Gastroesophageal sphincter (tissue), 3 donors: Measurements from ENCODE around the gene GSG1L.

Source experiments
- EP300 ChIP-seq: sonication (generic); formaldehyde crosslinking; IDR thresholded peaks from one replicate; pipeline ENCODE4 v1.6.1; 2017; ENCODE audit warnings: antibody characterized with exemption, mild to moderate bottlenecking
- TF ChIP-seq, protein P1 (sequence below), 4 experiments: fragments of 200-600 bp in 2 of 4; fragments of 450-650 bp in 2 of 4; sonication (generic) in 1 of 4; IDR thresholded peaks; one replicate each; pipeline ENCODE4 v1.5.1; 2017 to 2019; ENCODE audit warnings: antibody characterized with exemption in 4 of 4, mild to moderate bottlenecking in 2 of 4, moderate library complexity in 2 of 4

GRCh38 chr16:28011971-28012445, 51.5 kb downstream of the GSG1L start:
- TF ChIP-seq, protein P1, sequence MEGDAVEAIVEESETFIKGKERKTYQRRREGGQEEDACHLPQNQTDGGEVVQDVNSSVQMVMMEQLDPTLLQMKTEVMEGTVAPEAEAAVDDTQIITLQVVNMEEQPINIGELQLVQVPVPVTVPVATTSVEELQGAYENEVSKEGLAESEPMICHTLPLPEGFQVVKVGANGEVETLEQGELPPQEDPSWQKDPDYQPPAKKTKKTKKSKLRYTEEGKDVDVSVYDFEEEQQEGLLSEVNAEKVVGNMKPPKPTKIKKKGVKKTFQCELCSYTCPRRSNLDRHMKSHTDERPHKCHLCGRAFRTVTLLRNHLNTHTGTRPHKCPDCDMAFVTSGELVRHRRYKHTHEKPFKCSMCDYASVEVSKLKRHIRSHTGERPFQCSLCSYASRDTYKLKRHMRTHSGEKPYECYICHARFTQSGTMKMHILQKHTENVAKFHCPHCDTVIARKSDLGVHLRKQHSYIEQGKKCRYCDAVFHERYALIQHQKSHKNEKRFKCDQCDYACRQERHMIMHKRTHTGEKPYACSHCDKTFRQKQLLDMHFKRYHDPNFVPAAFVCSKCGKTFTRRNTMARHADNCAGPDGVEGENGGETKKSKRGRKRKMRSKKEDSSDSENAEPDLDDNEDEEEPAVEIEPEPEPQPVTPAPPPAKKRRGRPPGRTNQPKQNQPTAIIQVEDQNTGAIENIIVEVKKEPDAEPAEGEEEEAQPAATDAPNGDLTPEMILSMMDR (IDR thresholded peaks at IDR 0.05) = no peak
- TF ChIP-seq EP300 = no peak
